GM18517 (cell line): ENCODE data around the gene CCNI.
"Not testable (repeated sequence)": the region's sequence is repeated elsewhere in the genome, so short reads cannot be mapped to it uniquely, and the experiment has no call there.

Experiments used
- ATAC-seq: cut with Tn5 transposase; IDR thresholded peaks from one replicate; pipeline ENCODE4 v1.9.1; 2021; ENCODE audit warnings: mild to moderate bottlenecking, moderate library complexity; ENCODE audit not compliant: unreplicated experiment

CCNI gene, protein sequence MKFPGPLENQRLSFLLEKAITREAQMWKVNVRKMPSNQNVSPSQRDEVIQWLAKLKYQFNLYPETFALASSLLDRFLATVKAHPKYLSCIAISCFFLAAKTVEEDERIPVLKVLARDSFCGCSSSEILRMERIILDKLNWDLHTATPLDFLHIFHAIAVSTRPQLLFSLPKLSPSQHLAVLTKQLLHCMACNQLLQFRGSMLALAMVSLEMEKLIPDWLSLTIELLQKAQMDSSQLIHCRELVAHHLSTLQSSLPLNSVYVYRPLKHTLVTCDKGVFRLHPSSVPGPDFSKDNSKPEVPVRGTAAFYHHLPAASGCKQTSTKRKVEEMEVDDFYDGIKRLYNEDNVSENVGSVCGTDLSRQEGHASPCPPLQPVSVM

DNA sequence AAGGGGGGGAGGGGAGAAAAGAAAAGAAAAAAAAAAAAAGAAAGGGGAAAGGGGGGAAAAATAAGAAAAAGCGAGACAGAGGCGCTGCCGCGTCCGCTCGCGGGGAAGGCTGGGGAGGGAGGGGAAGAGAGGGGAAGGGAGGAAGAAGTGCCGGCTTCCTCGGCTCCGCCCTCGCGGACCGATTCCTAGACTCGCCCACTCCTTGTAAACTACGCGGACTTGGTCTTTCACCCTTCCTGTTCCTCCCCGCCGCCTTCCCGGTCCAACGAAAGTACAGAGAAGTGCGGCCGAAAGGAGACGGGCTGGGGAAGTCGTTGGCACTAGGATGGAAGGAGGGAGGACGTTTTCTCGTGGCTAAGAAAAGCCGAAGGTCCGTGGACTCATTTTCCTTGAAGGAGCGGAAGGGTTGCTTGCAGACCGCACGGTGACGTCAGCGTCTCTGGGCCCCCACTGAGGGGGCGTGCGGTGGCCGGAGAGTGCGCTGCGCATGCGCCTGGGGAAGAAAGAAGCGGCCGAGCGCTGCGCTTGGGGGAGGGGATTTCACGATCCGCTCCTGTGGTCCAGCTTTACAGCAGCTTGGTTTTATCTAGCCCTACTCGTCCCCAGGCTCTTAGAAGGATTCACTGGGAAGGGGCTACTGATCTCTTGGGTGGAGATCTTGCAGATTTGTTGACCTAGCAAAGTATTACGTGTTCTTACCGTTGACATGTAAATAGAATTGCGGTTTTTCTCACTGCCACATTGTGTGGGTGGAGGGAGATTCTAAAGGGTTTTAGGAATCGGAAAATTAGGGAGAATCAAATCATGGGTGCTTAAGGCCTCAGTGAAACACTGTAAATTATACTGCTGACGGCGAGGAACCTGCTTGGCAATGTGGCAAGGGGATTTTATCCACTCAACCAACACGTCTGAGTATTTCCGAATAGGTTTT, at the start of gene CCNI:
CCNI (minus strand) TSS at position 121 of the 931 bp plus-strand sequence. CDS start 9,627 bp downstream, outside the sequence.
- ATAC-seq, result peak; percentile 69

DNA sequence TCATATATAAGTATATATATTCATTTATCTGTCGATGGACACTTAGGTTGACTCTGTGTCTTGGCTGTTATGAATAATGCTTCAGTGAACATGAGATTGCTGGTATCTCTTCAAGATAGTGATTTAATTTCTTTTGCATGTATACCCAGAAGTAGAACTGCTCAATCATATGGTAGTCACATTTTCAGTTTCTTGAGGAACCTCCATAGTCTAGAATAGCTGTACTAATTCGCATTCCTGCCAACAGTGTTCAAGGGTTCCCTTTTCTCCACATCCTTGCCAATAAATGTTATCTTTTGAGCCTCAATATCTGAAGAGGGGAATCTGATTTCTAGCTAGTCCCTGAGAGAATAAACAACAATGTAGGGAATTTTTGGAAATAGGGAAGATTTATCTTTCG, 48.8 kb upstream of the CCNI start:
- no peak for ATAC-seq

DNA sequence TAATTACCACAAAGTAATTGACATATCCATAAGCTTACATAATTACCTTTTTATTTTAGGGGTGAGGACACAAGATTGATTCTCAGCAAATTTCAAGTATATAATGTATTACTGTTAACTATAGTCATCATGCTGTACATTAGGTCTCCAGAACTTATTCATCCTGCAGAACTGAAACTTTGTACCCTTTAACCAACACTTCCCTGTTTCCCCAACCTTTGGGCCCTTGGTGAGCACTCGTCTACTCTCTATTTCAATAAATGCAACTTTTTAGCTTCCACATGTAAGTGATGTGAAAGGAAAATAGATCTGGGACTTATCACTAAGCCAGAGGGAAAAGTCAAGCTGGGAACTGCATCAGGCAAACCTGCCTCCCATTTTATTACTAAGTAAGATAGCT, 47.6 kb upstream of the CCNI start:
- no peak for ATAC-seq

DNA sequence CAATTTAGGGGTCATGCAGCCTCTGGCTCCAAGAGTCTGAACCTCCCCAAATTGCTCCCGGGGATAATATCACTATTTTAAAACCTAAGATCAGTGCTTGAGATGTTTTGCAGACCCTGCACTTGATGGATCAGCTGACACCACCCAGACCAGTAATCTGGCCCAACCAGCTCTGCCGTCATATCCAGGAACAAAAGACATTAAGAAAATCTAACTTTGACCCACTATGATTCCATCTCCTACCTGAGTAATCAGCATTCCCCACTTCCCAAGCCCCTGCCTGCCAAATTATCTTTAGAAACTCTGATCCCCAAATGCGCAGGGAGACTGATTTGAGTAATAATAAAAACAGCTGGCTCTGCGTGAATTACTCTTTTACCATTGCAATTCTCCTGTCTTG, 46.9 kb upstream of the CCNI start:
- ATAC-seq, result no peak

DNA sequence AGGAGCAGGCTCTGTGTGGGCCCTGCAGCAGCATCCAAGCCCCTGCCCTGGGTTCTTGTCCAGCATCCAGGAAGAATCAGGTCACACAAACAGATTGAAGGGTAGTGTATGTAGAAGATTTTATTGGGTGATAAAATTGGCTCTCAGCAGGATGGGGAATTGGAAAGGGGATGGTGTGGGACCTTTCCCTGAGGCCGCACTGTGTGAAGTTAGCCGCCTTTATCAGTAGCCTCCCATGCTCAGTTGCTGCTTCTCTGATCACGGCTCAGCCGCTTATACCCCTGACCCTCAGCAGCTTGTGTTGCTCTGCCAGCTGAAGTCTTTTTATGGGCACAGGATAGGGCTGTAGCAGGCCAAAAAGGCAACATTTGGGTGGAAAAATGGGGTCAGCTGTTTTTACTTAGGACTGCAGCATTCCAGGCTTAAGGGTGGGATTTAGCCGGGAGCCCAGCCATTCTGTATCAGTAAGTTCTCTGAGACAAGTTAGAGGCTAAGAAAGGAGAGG, 46.0 kb upstream of the CCNI start:
- ATAC-seq, result no peak

DNA sequence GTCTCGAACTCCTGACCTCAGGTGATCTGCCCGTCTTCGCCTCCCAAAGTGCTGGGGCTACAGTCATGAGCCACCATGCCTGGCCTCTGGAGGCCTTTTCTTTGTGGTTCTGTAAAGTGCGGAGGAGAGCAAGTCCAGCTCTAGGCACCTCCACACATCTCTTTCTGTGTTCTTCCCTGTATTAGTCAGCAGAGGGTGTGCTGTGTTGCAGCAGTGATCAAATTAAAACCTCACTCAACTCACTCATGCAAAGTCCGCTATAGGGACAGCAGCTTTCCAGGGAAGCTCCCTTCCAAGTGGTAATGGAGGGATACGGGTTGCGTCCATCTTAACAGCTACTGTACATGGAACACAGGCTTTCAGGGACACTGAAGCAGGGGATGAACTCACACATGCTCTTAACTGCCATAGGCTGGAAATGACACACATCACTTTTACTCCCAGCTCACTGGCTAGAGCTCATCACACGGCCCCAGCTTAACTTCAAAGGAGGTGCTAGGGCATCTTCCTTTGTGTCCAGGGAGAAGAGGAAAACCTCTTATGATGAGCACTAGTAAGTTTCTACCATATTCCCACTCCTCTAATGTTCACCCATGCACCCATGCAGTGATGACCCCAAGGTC, 45.2 kb upstream of the CCNI start:
- no peak for ATAC-seq

DNA sequence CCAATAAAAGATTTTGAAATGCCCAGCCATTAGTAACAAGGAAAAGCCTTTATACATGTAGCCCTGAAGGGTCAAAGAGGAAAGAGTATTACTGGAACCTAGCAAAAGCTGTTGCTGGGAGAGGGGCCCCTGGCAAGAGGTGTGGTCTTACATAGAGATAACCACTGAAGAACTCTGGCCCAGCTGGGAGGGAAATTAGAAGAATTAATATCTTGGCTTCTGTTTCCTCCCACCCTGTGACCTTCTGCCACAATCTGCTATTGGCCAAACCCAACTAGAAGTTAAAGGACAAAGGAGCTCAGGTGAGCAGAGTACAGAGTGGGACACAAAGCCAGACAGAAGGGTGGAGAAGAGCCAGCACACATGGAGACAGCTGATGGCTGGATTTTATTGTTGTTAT, 41.9 kb upstream of the CCNI start:
- ATAC-seq, result no peak

DNA sequence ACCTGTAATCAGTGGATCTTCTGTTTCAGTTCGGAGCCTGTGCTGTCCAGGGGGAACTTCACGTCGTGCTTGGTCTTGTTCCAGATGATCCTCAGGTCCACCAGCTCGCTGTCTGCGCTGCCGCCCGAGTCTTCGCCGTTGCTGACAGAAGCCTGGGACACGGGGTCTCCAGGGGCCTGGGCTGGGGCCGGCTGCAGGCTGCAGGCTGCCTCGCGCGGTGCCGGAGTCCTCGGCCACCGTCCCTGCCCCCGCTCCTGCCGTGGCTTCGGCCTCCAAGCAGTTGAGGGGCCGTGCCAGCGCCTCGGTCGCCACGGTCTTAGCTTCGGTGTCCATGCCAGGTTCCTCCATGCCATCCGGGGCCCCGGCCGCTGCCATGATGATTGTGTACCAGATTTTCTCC, 37.3 kb upstream of the CCNI start:
- no peak for ATAC-seq

DNA sequence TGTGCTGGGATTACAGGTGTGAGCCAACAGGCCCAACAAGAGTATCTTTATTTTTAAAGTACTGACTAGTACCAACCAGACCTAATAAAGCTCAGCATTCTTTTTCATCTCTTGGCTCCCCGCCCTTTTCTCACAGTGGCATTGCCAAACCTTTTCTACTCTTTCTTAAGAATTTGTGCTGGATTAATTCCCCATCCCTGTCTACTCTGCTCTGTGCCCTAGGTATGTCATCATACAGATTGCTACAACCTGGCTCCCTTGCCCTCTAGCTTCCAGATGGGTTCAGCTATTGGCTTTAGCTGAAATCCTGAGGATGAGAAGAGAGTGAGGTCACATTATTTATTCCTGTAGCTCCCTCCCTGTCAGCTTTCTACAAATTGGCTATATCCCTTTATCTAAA, 34.9 kb upstream of the CCNI start:
- no peak for ATAC-seq

DNA sequence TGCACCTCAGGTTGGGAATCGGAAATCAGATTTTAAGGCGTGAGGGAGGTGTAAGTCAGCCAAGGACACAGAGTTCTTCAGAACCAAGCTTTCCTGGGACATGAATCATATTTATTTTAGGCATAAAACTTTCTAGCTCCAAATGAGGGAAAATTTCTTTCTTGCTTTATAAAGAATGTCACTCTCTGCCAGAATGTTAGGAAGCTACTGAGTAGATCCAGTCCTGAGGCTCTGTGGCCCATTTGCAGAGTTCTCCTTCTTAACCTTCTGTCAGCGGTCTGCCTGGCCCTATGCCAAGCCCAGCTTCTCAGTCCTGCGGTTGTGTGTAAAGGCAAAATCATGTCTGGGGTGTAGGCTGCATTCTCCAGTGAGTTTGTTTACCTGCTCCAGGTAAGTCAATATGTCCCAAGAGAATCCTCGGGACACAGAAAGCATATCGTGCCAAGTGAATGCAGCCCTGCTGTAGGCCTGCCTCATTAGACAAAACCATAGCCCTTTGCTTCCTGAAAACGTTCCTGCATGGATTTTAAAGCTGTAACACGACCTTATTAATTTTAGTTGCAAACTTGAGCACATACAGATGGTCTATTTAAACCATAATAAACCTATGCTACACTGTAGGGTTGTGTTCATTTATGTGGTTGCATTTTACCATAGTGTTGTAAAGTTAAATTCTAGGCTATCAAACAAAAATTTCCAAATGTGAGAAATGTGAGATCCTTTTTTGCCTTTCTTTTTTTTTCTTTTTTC, 29.2 kb upstream of the CCNI start:
- no peak for ATAC-seq

DNA sequence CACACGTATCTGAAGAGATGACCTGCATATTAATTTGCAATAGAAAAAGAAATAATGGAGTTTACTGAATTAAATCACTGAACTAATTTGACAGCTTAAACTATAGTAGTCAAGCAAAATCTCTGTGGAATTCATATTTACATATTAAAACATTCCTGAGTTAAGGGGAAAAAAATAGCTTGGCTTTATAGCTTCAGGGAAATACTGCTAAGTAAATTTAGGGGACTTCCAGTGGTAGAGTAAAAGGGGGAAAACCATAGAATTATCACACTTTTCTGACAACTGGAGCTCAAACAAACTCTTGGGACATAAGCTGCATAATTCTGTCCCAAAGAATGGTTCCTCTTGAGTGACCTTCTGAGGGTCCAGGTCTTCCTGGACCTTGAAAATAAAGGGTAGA, 28.6 kb upstream of the CCNI start:
- ATAC-seq, result no peak

DNA sequence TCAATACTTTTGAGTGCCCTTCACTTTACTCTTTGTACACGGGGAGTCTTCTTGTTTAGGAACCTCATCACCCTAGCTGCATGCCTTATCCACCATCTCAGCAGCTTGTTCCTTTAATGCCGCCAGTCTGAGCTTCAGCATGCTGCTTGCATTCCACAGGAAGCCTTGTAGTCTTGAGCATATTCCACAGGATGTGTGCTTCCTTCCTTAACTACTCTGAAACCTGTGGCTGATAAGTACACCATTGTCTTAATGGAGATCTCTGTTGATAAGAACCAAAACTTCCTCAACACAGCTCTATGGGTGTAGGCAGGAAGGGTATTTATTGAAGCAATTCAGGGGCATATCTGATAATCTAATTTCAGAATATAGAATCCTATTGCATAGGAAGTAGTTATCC, 24.4 kb upstream of the CCNI start:
- no peak for ATAC-seq

DNA sequence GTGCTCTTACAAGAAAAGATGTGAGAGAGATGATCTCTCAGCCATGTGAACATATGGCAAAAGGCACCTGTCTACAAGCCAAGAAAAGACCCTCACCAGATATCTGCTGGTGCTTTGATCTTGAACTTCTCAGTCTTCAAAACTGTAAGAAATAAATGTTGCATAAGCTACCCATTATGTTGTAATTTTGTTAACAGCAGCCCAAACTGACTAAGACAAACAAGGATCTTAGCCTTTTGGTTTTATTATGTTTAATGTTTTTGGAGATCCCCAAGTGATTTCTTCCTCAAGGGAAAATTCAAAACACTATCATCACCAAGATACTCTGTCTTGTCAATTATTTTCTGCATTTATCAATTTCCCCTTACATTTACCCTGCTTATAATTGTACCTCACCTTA, 21.8 kb upstream of the CCNI start:
- no peak for ATAC-seq

DNA sequence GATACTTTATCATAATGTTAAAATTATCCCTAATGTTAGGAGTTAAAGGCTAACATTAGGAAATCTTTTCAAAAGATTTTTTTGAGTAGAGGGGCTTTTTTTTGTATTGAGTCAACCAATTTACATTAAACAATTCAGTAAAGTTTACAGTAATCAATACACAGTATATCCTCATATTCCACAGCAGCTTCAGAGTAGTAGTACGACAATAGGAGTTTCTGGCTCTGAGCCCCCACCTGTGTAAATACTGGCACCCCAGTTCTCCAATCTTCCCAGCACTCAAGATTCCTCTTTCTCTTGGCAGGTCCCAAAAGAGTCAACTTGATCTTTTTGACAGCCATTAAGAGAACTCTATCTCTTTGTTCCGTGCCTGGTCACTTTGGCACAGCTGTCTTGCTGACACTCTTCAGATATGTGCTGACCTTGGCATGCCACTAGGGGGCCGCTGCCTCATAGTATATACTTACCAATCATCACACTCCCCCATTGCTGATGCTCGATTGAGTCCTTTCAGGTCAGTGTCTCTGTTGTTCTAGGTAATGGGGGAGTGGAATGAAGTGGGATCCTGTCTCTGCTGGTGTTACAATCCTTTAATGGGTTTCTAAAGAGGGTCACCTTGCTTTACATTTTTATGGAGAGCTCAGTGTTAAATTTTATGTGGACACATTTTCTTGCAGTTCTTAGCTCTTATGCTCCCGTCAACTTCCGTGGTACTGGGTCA, 19.5 kb upstream of the CCNI start:
- ATAC-seq, result peak; percentile 96

DNA sequence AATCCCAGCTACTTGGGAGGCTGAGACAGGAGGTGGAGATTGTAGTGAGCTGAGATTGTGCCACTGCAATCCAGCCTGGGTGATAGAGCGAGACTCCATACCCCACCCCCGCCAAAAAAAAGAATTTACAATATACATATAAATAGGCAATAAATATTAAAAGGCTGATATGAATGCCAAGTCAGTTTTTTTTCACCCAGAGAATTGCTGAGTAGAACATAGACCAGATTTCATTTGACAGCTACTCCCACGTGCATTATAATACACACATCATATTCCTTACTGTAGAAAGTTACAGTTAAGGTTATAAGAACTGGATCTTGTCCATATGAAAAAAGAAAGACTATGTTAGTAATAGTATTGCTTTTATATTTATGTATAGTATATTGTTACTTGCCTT, 18.7 kb upstream of the CCNI start:
- ATAC-seq, result no peak

DNA sequence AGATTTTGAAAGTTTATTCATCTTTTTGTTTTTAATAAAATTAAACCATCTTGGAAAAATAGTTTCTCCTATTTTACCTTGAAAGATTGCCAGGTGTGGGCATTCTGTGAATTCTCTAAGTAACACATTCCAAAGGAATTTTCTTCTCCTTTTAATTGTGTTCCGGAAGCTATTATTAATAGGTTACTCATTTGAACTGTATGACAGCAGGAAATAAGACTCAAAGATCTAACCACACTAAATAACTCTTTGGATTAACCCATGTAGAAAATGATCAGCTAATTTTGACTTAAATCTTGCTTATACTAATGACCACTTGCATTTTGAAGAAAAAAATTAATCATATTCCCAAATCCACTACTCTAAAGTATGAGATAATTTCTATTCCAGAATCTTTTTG, 17.6 kb upstream of the CCNI start:
- ATAC-seq, result no peak

DNA sequence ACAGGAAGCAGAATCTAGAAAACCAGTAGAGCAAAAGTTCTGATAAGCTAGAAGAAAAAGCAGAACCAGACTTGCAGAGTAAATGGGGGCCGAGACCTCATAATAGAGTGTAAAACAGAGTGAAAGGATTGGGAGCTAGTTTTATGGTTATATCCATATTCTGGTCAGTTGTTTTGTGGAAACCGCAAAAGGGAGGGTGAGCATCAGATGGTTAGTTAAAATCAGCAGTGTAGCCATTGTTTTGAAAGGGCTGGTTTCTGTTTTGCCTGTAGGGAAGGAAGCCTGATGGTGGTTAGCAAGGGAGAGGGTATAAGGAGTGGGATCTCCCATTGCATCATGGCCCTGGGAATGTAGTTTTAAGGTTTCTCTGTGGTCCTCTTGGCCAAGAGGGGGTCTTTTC, 17.2 kb upstream of the CCNI start:
- no peak for ATAC-seq

DNA sequence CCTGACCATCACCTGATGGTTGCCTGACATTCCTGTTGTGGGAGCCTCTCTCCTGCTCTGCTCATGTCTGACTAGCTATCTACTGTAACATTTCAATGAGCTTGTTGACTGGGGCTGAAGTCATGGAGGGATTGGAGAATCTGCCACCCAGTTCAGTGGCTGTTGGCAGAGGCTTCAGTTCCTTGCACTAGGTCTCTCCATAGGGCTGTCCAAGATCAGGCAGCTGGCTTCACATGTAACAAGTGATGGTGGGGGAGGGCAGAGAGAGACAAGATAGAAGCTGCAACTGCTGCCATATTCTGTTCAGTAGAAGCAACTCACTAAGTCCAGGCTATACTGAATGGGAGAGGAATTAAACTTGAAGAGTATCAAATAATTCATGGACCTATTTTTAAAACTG, 14.1 kb upstream of the CCNI start:
- no peak for ATAC-seq

DNA sequence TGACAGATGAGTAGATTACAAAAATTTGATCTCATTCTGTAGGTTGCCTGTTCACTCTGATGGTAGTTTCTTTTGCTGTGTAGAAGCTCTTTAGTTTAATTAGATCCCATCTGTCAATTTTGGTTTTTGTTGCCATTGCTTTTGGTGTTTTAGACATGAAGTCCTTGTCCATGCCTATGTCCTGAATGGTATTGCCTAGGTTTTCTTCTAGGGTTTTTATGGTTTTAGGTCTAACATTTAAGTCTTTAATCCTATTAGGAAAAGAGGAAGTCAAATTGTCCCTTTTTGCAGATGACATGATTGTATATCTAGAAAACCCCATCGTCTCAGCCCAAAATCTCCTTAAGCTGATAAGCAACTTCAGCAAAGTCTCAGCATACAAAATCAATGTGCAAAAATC, 11.2 kb upstream of the CCNI start:
- ATAC-seq, result not testable (repeated sequence)

DNA sequence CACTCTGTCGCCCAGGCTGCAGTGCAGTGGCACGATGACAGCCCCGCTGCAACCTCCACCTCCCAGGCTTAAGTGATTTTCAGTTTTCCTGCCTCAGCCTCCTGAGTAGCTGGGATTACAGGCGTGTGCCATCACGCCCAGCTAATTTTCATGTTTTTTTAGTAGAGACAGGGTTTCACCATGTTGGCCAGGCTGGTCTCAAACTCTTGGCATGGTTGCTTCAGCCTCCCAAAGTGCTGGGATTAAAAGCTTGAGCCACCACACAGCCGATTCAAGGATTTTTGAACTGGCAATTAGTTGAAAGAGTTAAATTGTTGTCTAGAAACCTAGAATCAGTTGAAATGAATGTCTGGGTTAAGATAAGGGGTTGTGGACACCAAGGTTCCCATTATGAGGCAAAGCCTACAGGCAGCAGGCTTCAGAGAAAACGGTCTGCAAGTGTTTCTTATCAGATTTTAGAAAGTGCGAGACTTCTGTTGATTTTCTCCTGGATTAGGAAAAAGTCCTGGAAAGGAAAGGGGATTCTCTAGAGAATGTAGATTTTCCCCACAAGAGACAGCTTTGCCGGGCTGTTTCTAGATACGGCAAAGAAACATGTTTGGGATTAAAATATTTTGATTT, 8.3 kb upstream of the CCNI start:
- ATAC-seq, result no peak
